BJ (cell line): ENCODE results near the gene RGS7. TPM values are rescaled to one million over a fixed set of nuclear protein-coding genes. Genes with fewer than 3 reads are reported as not detected.

Source experiments
- CTCF ChIA-PET: fragments of 350-600 bp; formaldehyde crosslinking; extraction: SDS; loops from one replicate; lab custom pipeline; 2021; ENCODE audit warnings: antibody characterized with exemption, inconsistent platforms; lab: Yijun Ruan, JAX
- POLR2A ChIA-PET: fragments of 300-600 bp; sonication (Branson Sonifier 250); formaldehyde crosslinking; extraction: SDS; loops from one replicate; lab custom pipeline; 2021; ENCODE audit warnings: antibody characterized with exemption; lab: Charles Lee
- DNase-seq: peaks from one replicate; pipeline ENCODE4 v3.0.0-alpha.2; 2011; ENCODE audit warnings: low read depth
- H3K27me3 ChIP-seq: 2 replicates; pipeline ENCODE4 v1.6.0; 2011; ENCODE audit warnings: low read length; ENCODE audit not compliant: control insufficient read depth, insufficient read depth
- H3K36me3 ChIP-seq: 2 replicates; pipeline ENCODE4 v1.5.1; 2011; ENCODE audit warnings: low read length; ENCODE audit not compliant: control insufficient read depth, insufficient read depth
- H3K4me3 ChIP-seq: 2 replicates; pipeline ENCODE4 v1.5.1; 2011; ENCODE audit warnings: low read depth, mild to moderate bottlenecking, control low read depth, low read length
- polyA plus RNA-seq: library from polyadenylated mRNA; depleted of rRNA; stranded (reverse); fragments of >200 nt; gene quantifications from 2 replicates; pipeline ENCODE4 v1.2.3, GENCODE V29; 2011
- TF ChIP-seq, protein P1 (sequence below): IDR thresholded peaks from 2 replicates; pipeline ENCODE4 v1.5.1; 2011; ENCODE audit warnings: low read depth, mild to moderate bottlenecking, control low read depth, inconsistent platforms, low read length, moderate library complexity; ENCODE audit not compliant: insufficient read depth

RGS7 gene
- polyA plus RNA-seq, 1 experiment, result 0.93 TPM

DNA sequence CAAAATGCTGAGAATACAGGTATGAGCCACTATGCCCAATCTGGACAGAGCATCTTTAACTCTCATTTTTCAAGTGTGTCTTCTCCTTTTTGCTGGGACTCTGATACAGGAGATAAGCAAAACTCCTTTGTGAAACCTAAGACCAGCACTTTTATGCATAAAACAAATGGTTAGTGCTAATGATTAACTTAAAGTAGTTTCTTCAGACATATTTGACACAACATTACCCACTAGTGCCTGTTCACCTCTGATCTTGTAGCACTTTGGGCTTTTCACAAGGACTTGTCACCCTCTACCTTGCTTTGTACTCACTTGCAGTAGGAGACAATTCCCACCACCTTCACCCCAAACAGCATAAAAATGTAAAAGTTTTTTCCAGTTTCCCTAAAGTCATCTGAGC is 216.3 kb downstream of the RGS7 start:
- DNase-seq, result no peak
- no peaks in the 10 kb centered on the region for H3K27me3 ChIP-seq
- H3K36me3 ChIP-seq, result no peaks in the 10 kb centered on the region
- TF ChIP-seq, protein P1, sequence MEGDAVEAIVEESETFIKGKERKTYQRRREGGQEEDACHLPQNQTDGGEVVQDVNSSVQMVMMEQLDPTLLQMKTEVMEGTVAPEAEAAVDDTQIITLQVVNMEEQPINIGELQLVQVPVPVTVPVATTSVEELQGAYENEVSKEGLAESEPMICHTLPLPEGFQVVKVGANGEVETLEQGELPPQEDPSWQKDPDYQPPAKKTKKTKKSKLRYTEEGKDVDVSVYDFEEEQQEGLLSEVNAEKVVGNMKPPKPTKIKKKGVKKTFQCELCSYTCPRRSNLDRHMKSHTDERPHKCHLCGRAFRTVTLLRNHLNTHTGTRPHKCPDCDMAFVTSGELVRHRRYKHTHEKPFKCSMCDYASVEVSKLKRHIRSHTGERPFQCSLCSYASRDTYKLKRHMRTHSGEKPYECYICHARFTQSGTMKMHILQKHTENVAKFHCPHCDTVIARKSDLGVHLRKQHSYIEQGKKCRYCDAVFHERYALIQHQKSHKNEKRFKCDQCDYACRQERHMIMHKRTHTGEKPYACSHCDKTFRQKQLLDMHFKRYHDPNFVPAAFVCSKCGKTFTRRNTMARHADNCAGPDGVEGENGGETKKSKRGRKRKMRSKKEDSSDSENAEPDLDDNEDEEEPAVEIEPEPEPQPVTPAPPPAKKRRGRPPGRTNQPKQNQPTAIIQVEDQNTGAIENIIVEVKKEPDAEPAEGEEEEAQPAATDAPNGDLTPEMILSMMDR, result no peak
- CTCF ChIA-PET, result no interaction called here
- no peak overlapping the region for H3K4me3 ChIP-seq
- POLR2A ChIA-PET, result no interaction called here

DNA sequence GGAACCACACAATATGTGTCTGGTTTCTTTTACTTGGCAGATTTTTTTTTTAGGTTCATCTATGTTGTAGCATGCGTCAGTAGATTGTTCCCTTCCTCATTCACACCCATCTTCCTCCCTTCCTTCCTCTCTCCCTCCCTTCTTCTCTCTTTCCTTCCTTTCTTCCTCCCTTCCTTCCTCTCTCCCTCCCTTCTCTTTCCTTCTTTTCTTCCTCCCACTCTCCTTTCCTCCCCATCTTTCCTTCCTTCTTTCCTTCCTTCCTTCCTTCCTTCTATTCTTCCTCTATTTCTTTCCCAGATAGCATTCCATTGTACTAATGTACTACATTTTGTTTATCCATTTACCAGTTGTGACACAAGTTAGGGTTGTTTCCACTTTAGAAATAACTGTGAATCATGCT is 218.0 kb downstream of the RGS7 start:
- Histone ChIP-seq H3K4me3 (no peak overlapping the region), H3K27me3 (no peaks in the 10 kb centered on the region), H3K36me3 (no peaks in the 10 kb centered on the region)
- ChIA-PET CTCF (no interaction called here), POLR2A (no interaction called here)
- TF ChIP-seq, protein P1, result no peak
- DNase-seq, result no peak

DNA sequence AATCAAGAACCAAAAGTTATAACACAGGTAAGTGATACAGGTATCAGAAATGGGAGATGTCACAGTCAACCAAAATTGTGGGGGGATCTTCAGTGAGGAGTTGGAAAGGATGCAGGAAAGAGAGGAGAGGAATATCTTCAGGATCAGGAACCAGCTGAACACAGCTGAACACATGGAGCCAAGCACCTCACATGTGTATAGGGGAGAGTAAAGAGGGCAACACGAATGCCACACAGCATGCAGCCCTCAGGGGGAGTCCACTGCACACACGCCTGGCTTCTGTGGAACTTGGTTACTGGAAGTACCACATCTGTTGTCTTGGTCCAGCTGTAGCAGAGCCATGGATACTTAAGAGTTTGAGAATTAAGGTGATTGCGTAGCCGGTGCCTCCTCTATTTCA is 218.8 kb downstream of the RGS7 start:
- POLR2A ChIA-PET, result no interaction called here
- TF ChIP-seq, protein P1, result no peak
- DNase-seq, result no peak
- no peaks in the 10 kb centered on the region for H3K27me3 ChIP-seq
- H3K4me3 ChIP-seq, result no peak overlapping the region
- no peaks in the 10 kb centered on the region for H3K36me3 ChIP-seq
- CTCF ChIA-PET, result no interaction called here

DNA sequence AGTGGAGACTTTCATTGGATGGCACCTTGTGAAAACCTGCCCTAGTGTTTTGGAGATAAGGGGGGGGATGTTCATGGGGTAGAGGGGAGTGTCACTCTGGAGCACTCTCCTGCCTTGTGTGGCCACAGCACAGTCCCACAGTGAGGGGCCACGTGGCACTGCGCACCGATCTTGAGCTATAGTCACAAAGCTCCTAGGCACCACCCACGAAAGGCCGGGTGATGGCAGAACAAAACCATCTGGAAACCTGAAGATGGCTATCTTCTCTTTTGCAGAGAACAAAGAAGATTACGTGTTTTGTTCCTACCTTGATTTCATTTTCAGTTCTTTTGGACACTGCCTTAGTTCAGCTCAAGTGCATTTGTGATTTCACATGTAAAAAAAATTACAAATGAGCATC is 220.6 kb downstream of the RGS7 start:
- no peak overlapping the region for H3K4me3 ChIP-seq
- H3K27me3 ChIP-seq, result no peaks in the 10 kb centered on the region
- DNase-seq, result no peak
- H3K36me3 ChIP-seq, result no peaks in the 10 kb centered on the region
- ChIA-PET POLR2A (no interaction called here), CTCF (interaction anchor here (0.7 kb wide), 1 partner anchor 275 kb away, joined by 3 read pairs; no protein-coding TSS in a partner anchor)
- TF ChIP-seq, protein P1, result no peak

DNA sequence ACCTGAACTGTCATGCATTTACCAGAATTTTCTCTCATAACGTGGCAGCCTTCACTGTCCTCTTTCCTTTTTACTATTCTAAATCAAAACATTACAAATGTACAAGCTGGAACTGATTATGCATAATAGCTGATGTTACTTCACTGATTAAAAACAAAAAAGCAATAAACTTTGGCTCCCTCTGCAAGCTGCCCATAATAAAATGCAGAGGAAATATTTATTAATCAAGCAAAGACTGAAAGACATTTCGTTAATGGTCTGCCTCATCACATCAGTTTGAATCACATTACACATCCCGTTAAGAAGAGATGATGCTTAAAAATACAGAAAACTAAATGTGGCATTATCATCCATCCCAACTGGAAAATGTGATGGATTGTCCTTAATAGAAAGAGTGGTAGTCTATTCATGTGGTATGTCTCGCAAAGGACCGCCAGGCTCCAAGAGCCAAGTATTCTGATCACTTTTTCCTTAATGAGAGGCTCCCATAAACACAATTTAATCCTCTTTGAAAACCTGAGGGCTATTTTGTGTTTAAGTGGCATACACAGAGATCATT is 225.3 kb downstream of the RGS7 start:
- Histone ChIP-seq H3K27me3 (no peaks in the 10 kb centered on the region), H3K4me3 (no peak overlapping the region), H3K36me3 (no peaks in the 10 kb centered on the region)
- TF ChIP-seq, protein P1, result no peak
- ChIA-PET CTCF (no interaction called here), POLR2A (no interaction called here)
- no peak for DNase-seq
